OCI-LY7 (cell line): ENCODE measurements around the gene LRRK1. TPM values are rescaled to one million over a fixed set of nuclear protein-coding genes. Genes with fewer than 3 reads are reported as not detected.

Experiments used
- BruUV-seq: library from RNA; stranded (reverse); fragments of 400-500 nt; replicated peaks from 2 replicates; lab custom pipeline; 2021; lab: Mats Ljungman, UMichigan
- CTCF ChIA-PET: fragments of 300-600 bp; sonication (Branson Sonifier 250); formaldehyde crosslinking; loops from one replicate; lab custom pipeline; 2022; ENCODE audit warnings: antibody characterized with exemption; ENCODE audit not compliant: unreplicated experiment; lab: Charles Lee
- POLR2A ChIA-PET: fragments of 300-600 bp; sonication (Branson Sonifier 250); formaldehyde crosslinking; loops from one replicate; lab custom pipeline; 2022; ENCODE audit warnings: antibody characterized with exemption; lab: Charles Lee
- DNase-seq: peaks from one replicate; pipeline ENCODE4 v3.0.0-alpha.2; 2015; ENCODE audit warnings: low spot score
- H2AFZ ChIP-seq: fragments of 200-600 bp; sonication (generic), shearing (Covaris generic); 2 replicates; pipeline ENCODE4 v1.6.1; 2014; ENCODE audit warnings: mild to moderate bottlenecking, antibody characterized with exemption, low read length, moderate library complexity
- H3K27ac ChIP-seq: fragments of 200-600 bp; sonication (generic); 2 replicates; pipeline ENCODE4 v1.5.1; 2014; ENCODE audit warnings: mixed run types, low read depth, mild to moderate bottlenecking, moderate library complexity, low read length, inconsistent platforms; ENCODE audit not compliant: poor library complexity, severe bottlenecking
- H3K36me3 ChIP-seq: fragments of 200-600 bp; sonication (generic); 2 replicates; pipeline ENCODE4 v1.6.1; 2014; ENCODE audit warnings: mild to moderate bottlenecking, antibody characterized with exemption, low read length, moderate library complexity, mixed read lengths; ENCODE audit not compliant: insufficient read depth
- H3K4me1 ChIP-seq: fragments of 200-600 bp; sonication (generic); 2 replicates; pipeline ENCODE4 v1.5.1; 2014; ENCODE audit warnings: mild to moderate bottlenecking, low read length; ENCODE audit not compliant: insufficient read depth, poor library complexity, severe bottlenecking
- H3K4me2 ChIP-seq: fragments of 200-600 bp; sonication (generic); 2 replicates; pipeline ENCODE4 v1.6.1; 2014; ENCODE audit warnings: mild to moderate bottlenecking, low read length
- H3K4me3 ChIP-seq: fragments of 200-600 bp; sonication (generic); 2 replicates; pipeline ENCODE4 v1.5.1; 2014; ENCODE audit warnings: mild to moderate bottlenecking, low read depth, low read length; ENCODE audit not compliant: poor library complexity, severe bottlenecking
- H3K79me2 ChIP-seq: fragments of 200-600 bp; sonication (generic); 2 replicates; pipeline ENCODE4 v1.6.1; 2016; ENCODE audit warnings: low read depth, mild to moderate bottlenecking, low read length, moderate library complexity, mixed read lengths; ENCODE audit not compliant: insufficient read depth
- H3K9me2 ChIP-seq: fragments of 200-600 bp; sonication (generic); 2 replicates; pipeline ENCODE4 v1.6.1; 2016; ENCODE audit warnings: mild to moderate bottlenecking, low read length, mixed read lengths; ENCODE audit not compliant: insufficient read depth
- H3K9me3 ChIP-seq: fragments of 200-600 bp; sonication (generic); 2 replicates; pipeline ENCODE4 v1.6.1; 2014; ENCODE audit warnings: mild to moderate bottlenecking, mixed run types, low read length, mixed read lengths
- H4K20me1 ChIP-seq: fragments of 200-600 bp; sonication (generic); 2 replicates; pipeline ENCODE4 v1.6.1; 2014; ENCODE audit warnings: mild to moderate bottlenecking, antibody characterized with exemption, low read length, moderate library complexity, mixed read lengths; ENCODE audit not compliant: insufficient read depth
- CTCF ChIP-seq: fragments of 200-600 bp; sonication (generic); conservative IDR thresholded peaks from 2 replicates; pipeline ENCODE4 v1.5.1; 2014; ENCODE audit warnings: mild to moderate bottlenecking, antibody characterized with exemption, low read length, moderate library complexity, mixed read lengths
- EZH2phosphoT487 ChIP-seq: fragments of 200-600 bp; sonication (generic); IDR thresholded peaks from 2 replicates; pipeline ENCODE4 v1.6.1; 2018; ENCODE audit warnings: low read depth, borderline replicate concordance, mild to moderate bottlenecking, mixed run types, antibody characterized with exemption, low read length, moderate library complexity, mixed read lengths
- intact Hi-C: fragments of 100-400 bp; cut with micrococcal nuclease; formaldehyde crosslinking; loops from one replicate; pipeline ENCODE4 v1.10.0; 2022; ENCODE audit not compliant: unreplicated experiment
- total RNA-seq, 2 experiments: library from RNA; depleted of rRNA in 1 of 2; stranded (reverse); fragments of >200 nt in 1 of 2; shearing (Covaris generic) in 1 of 2; gene quantifications; 2 replicates each; pipeline ENCODE4 v1.2.3, GENCODE V29; 2014 to 2022

The LRRK1 gene
- total RNA-seq, 2 experiments from 2014 or later = 92.3 to 233 TPM

GRCh38 chr15:100988297-100988696 lies 69.1 kb downstream of the LRRK1 start:
- CTCF ChIA-PET = no interaction called here
- no peak overlapping the region for H3K27ac ChIP-seq

GRCh38 chr15:100988857-100989256 lies 69.7 kb downstream of the LRRK1 start:
- Histone ChIP-seq H4K20me1 (no peaks in the 10 kb centered on the region), H3K27ac (no peak overlapping the region), H3K79me2 (peaks cover 41% of the 10 kb centered on the region; the same call in 1 of the 2 replicates), H2AFZ (no peak overlapping the region), H3K36me3 (peaks cover 100% of the 10 kb centered on the region), H3K9me3 (no peaks in the 10 kb centered on the region), H3K4me1 (no peaks in the 10 kb centered on the region), H3K4me2 (no peak overlapping the region), H3K4me3 (no peak overlapping the region), H3K9me2 (no peaks in the 10 kb centered on the region)
- no TSS peak for BruUV-seq
- ChIA-PET POLR2A (interaction anchor here (1.1 kb wide), 1 partner anchor 77 kb away, joined by 3 read pairs; no protein-coding TSS in a partner anchor), CTCF (no interaction called here)
- intact Hi-C loops = no loop called here
- TF ChIP-seq CTCF (no peak), EZH2phosphoT487 (no peak)
- DNase-seq = no peak

More at GRCh38 chr15:100988297-100988696, 69.1 kb downstream of the LRRK1 start:
- no peak for DNase-seq
- no peaks in the 10 kb centered on the region for H3K9me3 ChIP-seq
- H3K4me2 ChIP-seq = no peak overlapping the region
- H3K36me3 ChIP-seq = peaks cover 100% of the 10 kb centered on the region
- TF ChIP-seq CTCF = no peak
- no peak for TF ChIP-seq EZH2phosphoT487
- peaks cover 35% of the 10 kb centered on the region; the same call in 1 of the 2 replicates for H3K79me2 ChIP-seq
- no peaks in the 10 kb centered on the region for H4K20me1 ChIP-seq
- H3K4me1 ChIP-seq = no peaks in the 10 kb centered on the region
- H3K4me3 ChIP-seq = no peak overlapping the region
- no peaks in the 10 kb centered on the region for H3K9me2 ChIP-seq
- H2AFZ ChIP-seq = no peak overlapping the region
- intact Hi-C loops = no loop called here
- POLR2A ChIA-PET = interaction anchor here (1.1 kb wide), 1 partner anchor 76 kb away, joined by 3 read pairs; no protein-coding TSS in a partner anchor
- no TSS peak for BruUV-seq
